ENCODE results near the gene HPGD.

- TF ChIP-seq CTCF (IDR thresholded peaks at IDR 0.05) = no peak
- TF ChIP-seq REST (IDR thresholded peaks at IDR 0.05; ENCODE audit: insufficient read depth in 1 of 2, low read depth in 2 of 2, low read length in 1 of 2) = no peak
- no peak for TF ChIP-seq SIN3A (IDR thresholded peaks at IDR 0.05; ENCODE audit: borderline replicate concordance, insufficient read depth, low read depth, low read length)
These were observed 72.1 kb downstream of the HPGD start for GRCh38 chr4:174449944-174450785.

Measured in Panc1 (cell line).